Fibroblast of lung (primary cell): ENCODE results near the gene MINAR1. TPM values are rescaled to one million over a fixed set of nuclear protein-coding genes. Genes with fewer than 3 reads are reported as not detected.

Experiments
- DNase-seq, 2 donors: peaks; one replicate each; pipeline versions ENCODE4 v3.0.0 to v3.0.0-alpha.2; 2010; ENCODE audit warnings: low read depth in 2 of 2
- H2AFZ ChIP-seq: 2 replicates; pipeline ENCODE4 v1.5.1; 2012; ENCODE audit warnings: low read length, control low read depth, inconsistent platforms
- H3K27ac ChIP-seq: 2 replicates; pipeline ENCODE4 v1.5.1; 2011; ENCODE audit warnings: low read length, control low read depth; ENCODE audit not compliant: insufficient read depth
- H3K27me3 ChIP-seq: 2 replicates; pipeline ENCODE4 v1.5.1; 2011; ENCODE audit warnings: mild to moderate bottlenecking, low read length; ENCODE audit not compliant: control insufficient read depth, insufficient read depth
- H3K36me3 ChIP-seq: 2 replicates; pipeline ENCODE4 v1.5.1; 2011; ENCODE audit warnings: low read length; ENCODE audit not compliant: control insufficient read depth, insufficient read depth
- H3K4me1 ChIP-seq: 2 replicates; pipeline ENCODE4 v1.5.1; 2011; ENCODE audit warnings: low read length; ENCODE audit not compliant: control insufficient read depth, insufficient read depth; ENCODE audit errors: extremely low read depth
- H3K4me2 ChIP-seq: 2 replicates; pipeline ENCODE4 v1.5.1; 2011; ENCODE audit warnings: low read length, control low read depth; ENCODE audit not compliant: insufficient read depth; ENCODE audit errors: extremely low read depth
- H3K4me3 ChIP-seq, 4 experiments: fragments of 200-600 bp in 1 of 4; sonication (generic) in 1 of 4; replicated peaks in 1 of 4; 2 replicates each; pipeline ENCODE4 v1.5.1; 2011 to 2016; ENCODE audit warnings: low read length in 4 of 4, low read depth in 3 of 4, mild to moderate bottlenecking in 3 of 4, control low read depth in 2 of 4, inconsistent platforms in 1 of 4, mixed read lengths in 1 of 4; ENCODE audit not compliant: insufficient read depth in 1 of 4; ENCODE audit errors: control extremely low read depth in 1 of 4
- H3K79me2 ChIP-seq: 2 replicates; pipeline ENCODE4 v1.5.1; 2012; ENCODE audit warnings: mild to moderate bottlenecking, low read length, inconsistent platforms; ENCODE audit not compliant: control insufficient read depth, insufficient read depth
- H3K9ac ChIP-seq: 2 replicates; pipeline ENCODE4 v1.5.1; 2011; ENCODE audit warnings: mild to moderate bottlenecking, low read length, control low read depth; ENCODE audit not compliant: insufficient read depth
- H3K9me3 ChIP-seq: 2 replicates; pipeline ENCODE4 v1.5.1; 2012; ENCODE audit warnings: low read depth, low read length; ENCODE audit not compliant: control insufficient read depth, insufficient read depth
- H4K20me1 ChIP-seq: 2 replicates; pipeline ENCODE4 v1.5.1; 2011; ENCODE audit warnings: low read length; ENCODE audit not compliant: control insufficient read depth, insufficient read depth; ENCODE audit errors: extremely low read depth
- EZH2 ChIP-seq: IDR thresholded peaks from 2 replicates; pipeline ENCODE4 v1.5.1; 2012; ENCODE audit warnings: low read length, control low read depth, mild to moderate bottlenecking; ENCODE audit errors: missing control alignments
- polyA minus RNA-seq: library from RNA; depleted of rRNA, polyadenylated mRNA; stranded (reverse); fragments of >200 nt; gene quantifications from 2 replicates; pipeline ENCODE4 v1.2.3, GENCODE V29; 2011; ENCODE audit warnings: low replicate concordance
- polyA plus RNA-seq, 2 donors: library from polyadenylated mRNA; depleted of rRNA in 1 of 2; stranded (reverse) in 1 of 2; unstranded in 1 of 2; fragments of >200 nt; gene quantifications; 2 replicates each; pipeline ENCODE4 v1.2.1, GENCODE V29; 2011 to 2012; ENCODE audit warnings: missing spikeins in 1 of 2
- total RNA-seq: library from RNA; depleted of rRNA; stranded (reverse); fragments of >200 nt; gene quantifications from 2 replicates; pipeline ENCODE4 v1.2.1, GENCODE V29; 2014
- TF ChIP-seq, protein P1 (sequence below), 2 donors: IDR thresholded peaks in 1 of 2; conservative IDR thresholded peaks in 1 of 2; 1 replicate in 1 of 2; 2 replicates in 1 of 2; pipeline ENCODE4 v1.5.1; 2011 to 2012; ENCODE audit warnings: low read length in 2 of 2, control low read depth in 1 of 2, inconsistent platforms in 1 of 2, low read depth in 1 of 2, mild to moderate bottlenecking in 1 of 2

The MINAR1 gene, protein sequence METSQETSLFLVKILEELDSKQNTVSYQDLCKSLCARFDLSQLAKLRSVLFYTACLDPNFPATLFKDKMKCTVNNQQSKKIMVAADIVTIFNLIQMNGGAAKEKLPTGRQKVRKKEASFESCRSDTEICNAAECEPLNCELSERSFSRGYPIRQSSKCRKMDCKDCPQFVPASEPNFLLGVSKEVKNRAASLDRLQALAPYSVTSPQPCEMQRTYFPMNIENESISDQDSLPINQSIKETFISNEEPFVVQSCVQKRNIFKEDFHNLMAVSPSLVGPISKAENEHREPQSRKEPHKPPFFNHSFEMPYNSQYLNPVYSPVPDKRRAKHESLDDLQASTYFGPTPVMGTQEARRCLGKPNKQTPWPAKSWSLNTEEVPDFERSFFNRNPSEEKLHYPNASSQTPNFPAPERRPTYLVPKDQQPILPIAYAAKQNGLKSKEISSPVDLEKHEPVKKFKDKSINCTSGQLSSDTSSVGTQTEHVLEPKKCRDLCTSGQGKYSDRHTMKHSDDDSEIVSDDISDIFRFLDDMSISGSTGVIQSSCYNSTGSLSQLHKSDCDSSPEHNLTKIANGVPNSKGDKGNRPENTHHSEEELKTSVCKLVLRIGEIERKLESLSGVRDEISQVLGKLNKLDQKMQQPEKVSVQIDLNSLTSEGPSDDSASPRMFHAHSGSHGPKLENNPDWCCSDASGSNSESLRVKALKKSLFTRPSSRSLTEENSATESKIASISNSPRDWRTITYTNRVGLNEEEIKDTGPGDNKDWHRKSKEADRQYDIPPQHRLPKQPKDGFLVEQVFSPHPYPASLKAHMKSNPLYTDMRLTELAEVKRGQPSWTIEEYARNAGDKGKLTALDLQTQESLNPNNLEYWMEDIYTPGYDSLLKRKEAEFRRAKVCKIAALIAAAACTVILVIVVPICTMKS
- 0.26 and 0.33 TPM in 2 replicates for total RNA-seq
- polyA plus RNA-seq: 0.24 and 0.58 TPM in 2 replicates
- 0.28 and 0.65 TPM in 2 replicates for polyA plus RNA-seq (2012)
- 0.70 and 2.2 TPM in 2 replicates for polyA minus RNA-seq

DNA sequence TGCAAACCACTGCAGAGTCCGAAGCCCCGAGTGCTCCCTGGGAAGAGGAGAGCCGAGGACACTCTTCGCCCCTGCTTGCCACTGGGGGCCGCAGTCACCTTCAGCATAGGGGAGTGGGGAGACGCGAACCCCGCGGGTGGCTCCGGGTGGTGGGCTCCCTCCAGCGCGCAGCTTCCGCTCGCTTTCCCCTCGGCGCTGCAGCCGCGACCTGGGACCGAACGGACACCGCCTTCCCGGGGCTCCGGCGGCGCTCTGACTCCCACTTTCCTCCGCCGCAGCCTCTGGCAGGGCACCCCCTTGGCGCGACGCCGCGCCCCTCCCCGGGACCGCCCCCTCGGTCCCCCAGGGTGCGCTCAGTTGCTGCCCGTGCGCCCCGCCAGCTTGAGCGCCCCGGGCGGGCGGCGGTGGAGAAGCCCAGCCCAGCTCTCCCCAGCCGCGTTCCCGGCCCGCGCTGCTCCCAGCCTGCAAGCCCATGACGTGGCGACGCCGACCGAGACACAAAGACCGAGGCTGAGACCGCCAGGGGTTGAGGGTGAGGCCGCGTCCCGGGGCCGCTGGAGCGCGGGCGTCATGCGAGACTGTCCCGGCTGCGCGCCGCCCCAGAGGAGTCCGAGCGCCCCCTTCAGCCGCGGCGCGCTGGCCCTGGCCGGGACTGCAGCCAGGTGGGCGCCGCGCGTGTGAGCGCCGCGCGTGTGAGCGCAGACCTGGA is at the start of gene MINAR1:
Gene MINAR1 (plus strand): TSS at position 701 of the 709 bp plus-strand sequence. CDS start 23,812 bp downstream, outside the sequence.
- H3K27ac ChIP-seq: no peak within 1 kb of the TSS
- DNase-seq: peak; percentile 36 to 74
- peak within 1 kb of the TSS; percentile 22 to 57 (median 41) for H3K4me3 ChIP-seq
- peak within 1 kb of the TSS; percentile 56 for H2AFZ ChIP-seq
- TF ChIP-seq, protein P1, sequence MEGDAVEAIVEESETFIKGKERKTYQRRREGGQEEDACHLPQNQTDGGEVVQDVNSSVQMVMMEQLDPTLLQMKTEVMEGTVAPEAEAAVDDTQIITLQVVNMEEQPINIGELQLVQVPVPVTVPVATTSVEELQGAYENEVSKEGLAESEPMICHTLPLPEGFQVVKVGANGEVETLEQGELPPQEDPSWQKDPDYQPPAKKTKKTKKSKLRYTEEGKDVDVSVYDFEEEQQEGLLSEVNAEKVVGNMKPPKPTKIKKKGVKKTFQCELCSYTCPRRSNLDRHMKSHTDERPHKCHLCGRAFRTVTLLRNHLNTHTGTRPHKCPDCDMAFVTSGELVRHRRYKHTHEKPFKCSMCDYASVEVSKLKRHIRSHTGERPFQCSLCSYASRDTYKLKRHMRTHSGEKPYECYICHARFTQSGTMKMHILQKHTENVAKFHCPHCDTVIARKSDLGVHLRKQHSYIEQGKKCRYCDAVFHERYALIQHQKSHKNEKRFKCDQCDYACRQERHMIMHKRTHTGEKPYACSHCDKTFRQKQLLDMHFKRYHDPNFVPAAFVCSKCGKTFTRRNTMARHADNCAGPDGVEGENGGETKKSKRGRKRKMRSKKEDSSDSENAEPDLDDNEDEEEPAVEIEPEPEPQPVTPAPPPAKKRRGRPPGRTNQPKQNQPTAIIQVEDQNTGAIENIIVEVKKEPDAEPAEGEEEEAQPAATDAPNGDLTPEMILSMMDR (conservative IDR thresholded peaks at IDR 0.05 in 1 of 2, IDR thresholded peaks at IDR 0.05 in 1 of 2; ENCODE audit: low read depth in 1 of 2, low read length in 2 of 2): peak in 1 of 2 donors; percentile 24
- peak; percentile 15 for TF ChIP-seq EZH2
- H3K4me2 ChIP-seq: peak within 1 kb of the TSS; percentile 74
- H3K27me3 ChIP-seq: peaks cover 25% of the 10 kb centered on the region
- no peaks in the 10 kb centered on the region for H4K20me1 ChIP-seq
- no peaks in the 10 kb centered on the region for H3K36me3 ChIP-seq
- H3K9ac ChIP-seq: no peak within 1 kb of the TSS
- no peaks in the 10 kb centered on the region for H3K9me3 ChIP-seq
- H3K79me2 ChIP-seq: no peaks in the 10 kb centered on the region
- H3K4me1 ChIP-seq: no peaks in the 10 kb centered on the region

DNA sequence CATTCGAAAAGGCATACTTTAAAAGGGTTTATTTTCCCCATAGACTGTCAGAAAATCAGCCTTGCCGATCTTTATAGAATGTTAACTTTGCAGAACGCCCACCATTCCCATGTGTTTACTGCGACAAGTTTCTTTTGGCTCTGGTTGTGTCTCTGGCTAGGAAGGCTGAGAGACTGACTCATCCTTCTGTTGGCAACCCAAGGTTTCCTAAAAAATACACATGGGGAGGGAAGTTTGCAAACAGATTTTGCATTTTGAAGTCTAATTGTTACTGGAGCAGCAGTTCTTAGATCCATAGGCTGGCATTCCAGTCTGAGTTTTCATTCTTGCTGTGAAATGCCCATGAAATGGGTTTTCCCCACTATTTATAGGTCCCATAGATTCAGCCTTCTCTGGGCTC is 37.9 kb upstream of the MINAR1 start:
- Histone ChIP-seq H3K27ac (no peak overlapping the region), H3K4me2 (no peak overlapping the region), H3K9ac (no peak overlapping the region), H3K36me3 (no peaks in the 10 kb centered on the region), H3K4me3 (no peak overlapping the region), H2AFZ (no peak overlapping the region), H3K27me3 (no peaks in the 10 kb centered on the region), H3K79me2 (no peaks in the 10 kb centered on the region), H3K9me3 (no peaks in the 10 kb centered on the region), H4K20me1 (no peaks in the 10 kb centered on the region), H3K4me1 (no peaks in the 10 kb centered on the region)
- no peak for TF ChIP-seq EZH2
- TF ChIP-seq, protein P1 (conservative IDR thresholded peaks at IDR 0.05 in 1 of 2, IDR thresholded peaks at IDR 0.05 in 1 of 2; ENCODE audit: low read depth in 1 of 2, low read length in 2 of 2): no peak
- DNase-seq: peak; percentile 69 to 81
